Lung (tissue), 12 donors: Measurements from ENCODE around the gene EPHB2. TPM values are rescaled to one million over a fixed set of nuclear protein-coding genes. Genes with fewer than 3 reads are reported as not detected.

ENCODE experiments used
- ATAC-seq: fragments of 200-7000 bp; cut with Tn5 transposase; one replicate; pipeline ENCODE4 v1.9.1; 2020; ENCODE audit warnings: moderate number of reproducible peaks; ENCODE audit not compliant: insufficient read depth, low FRiP score
- DNase-seq, 3 donors: peaks; one replicate each; pipeline ENCODE4 v3.0.0-alpha.2; 2013 to 2017
- H3K27ac ChIP-seq, 2 donors: one replicate each; pipeline ENCODE4 v1.5.1; 2013; ENCODE audit warnings: mild to moderate bottlenecking in 2 of 2, moderate library complexity in 2 of 2, control low read depth in 1 of 2, inconsistent platforms in 1 of 2, low read depth in 1 of 2, low read length in 1 of 2
- H3K27me3 ChIP-seq, 3 donors: one replicate each; pipeline ENCODE4 v1.5.1; 2013; ENCODE audit warnings: low read length in 2 of 3; ENCODE audit not compliant: control insufficient read depth in 3 of 3, insufficient read depth in 3 of 3
- H3K36me3 ChIP-seq, 4 donors: one replicate each; pipeline ENCODE4 v1.5.1; 2013; ENCODE audit warnings: low read length in 4 of 4, mild to moderate bottlenecking in 1 of 4, moderate library complexity in 1 of 4; ENCODE audit not compliant: control insufficient read depth in 4 of 4, insufficient read depth in 4 of 4
- H3K4me1 ChIP-seq, 5 donors: one replicate each; pipeline ENCODE4 v1.5.1; 2013; ENCODE audit warnings: low read length in 5 of 5, mild to moderate bottlenecking in 2 of 5, moderate library complexity in 1 of 5; ENCODE audit not compliant: control insufficient read depth in 5 of 5, insufficient read depth in 5 of 5
- H3K4me3 ChIP-seq: one replicate; pipeline ENCODE4 v1.5.1; 2013; ENCODE audit warnings: mild to moderate bottlenecking, control low read depth, moderate library complexity
- H3K9ac ChIP-seq, 2 donors: one replicate each; pipeline ENCODE4 v1.5.1; 2013; ENCODE audit warnings: low read length in 2 of 2, control low read depth in 1 of 2; ENCODE audit not compliant: insufficient read depth in 1 of 2
- H3K9me3 ChIP-seq, 4 donors: one replicate each; pipeline ENCODE4 v1.5.1; 2013; ENCODE audit warnings: low read length in 3 of 4, mild to moderate bottlenecking in 1 of 4, moderate library complexity in 1 of 4; ENCODE audit not compliant: control insufficient read depth in 4 of 4, insufficient read depth in 3 of 4
- CTCF ChIP-seq: IDR thresholded peaks from 2 replicates; pipeline ENCODE4 v1.5.1; 2012; ENCODE audit warnings: mild to moderate bottlenecking; ENCODE audit errors: control extremely low read depth, extremely low read depth
- WGBS, 2 donors: extraction: QIAGEN DNeasy Blood & Tissue Kit; methylation state at CpG; one replicate each; pipeline ENCODE4 v1.1.7; 2013; 5-methylcytosine and 5-hydroxymethylcytosine counted together
- polyA plus RNA-seq, 2 donors: library from polyadenylated mRNA; stranded (reverse); fragments of 200-250 nt; gene quantifications; one replicate each; pipeline ENCODE4 v1.2.1, GENCODE V29; 2013
- total RNA-seq, 2 donors: library from RNA; depleted of rRNA in 1 of 2; stranded (reverse); fragments of >200 nt in 1 of 2; gene quantifications; one replicate each; pipeline ENCODE4 v1.2.1, GENCODE V29; 2014 to 2021
- donor health status: control.
- donor health status: control.
- donor health status: Bipolar disorder and iron deficiency.
- donor health status: healthy.
- donor health status: DM: yes; HTN: yes; CAD: no.

The EPHB2 gene
- total and polyA plus RNA-seq, 4 donors: 1.2 to 8.5 (median 5.8) TPM

GRCh38 chr1:22728751-22729399 lies 18.2 kb downstream of the EPHB2 start:
- H3K4me3 ChIP-seq: no peak overlapping the region
- no peaks in the 10 kb centered on the region for H3K27me3 ChIP-seq
- no peak for TF ChIP-seq CTCF
- no peak overlapping the region for H3K9ac ChIP-seq
- DNase-seq (peak; percentile 34 to 52 (median 47)), ATAC-seq (no peak)
- H3K4me1 ChIP-seq: no peaks in the 10 kb centered on the region
- H3K9me3 ChIP-seq: no peaks in the 10 kb centered on the region
- no peak overlapping the region for H3K27ac ChIP-seq
- 63 to 77% methylated on average over 14 of the region's 14 CpGs for WGBS, 2 donors
- no peaks in the 10 kb centered on the region for H3K36me3 ChIP-seq

- Histone ChIP-seq H3K4me3 (no peak overlapping the region), H3K27ac (no peak overlapping the region), H3K36me3 (no peaks in the 10 kb centered on the region), H3K4me1 (no peaks in the 10 kb centered on the region), H3K9ac (no peak overlapping the region), H3K27me3 (no peaks in the 10 kb centered on the region), H3K9me3 (no peaks in the 10 kb centered on the region)
- WGBS, 2 donors: 87 to 91% methylated on average over 1 of the region's 1 CpG
- DNase-seq: no peak
- ATAC-seq: no peak
- TF ChIP-seq CTCF: no peak
These were observed 18.7 kb downstream of the EPHB2 start for GRCh38 chr1:22729400-22729773.

- no peak overlapping the region for H3K4me3 ChIP-seq
- ATAC-seq: no peak
- H3K27me3 ChIP-seq: no peaks in the 10 kb centered on the region
- no peak overlapping the region for H3K9ac ChIP-seq
- no peaks in the 10 kb centered on the region for H3K9me3 ChIP-seq
- no peaks in the 10 kb centered on the region for H3K36me3 ChIP-seq
- WGBS, 2 donors: 74 to 85% methylated on average over 7 of the region's 7 CpGs
- no peak for DNase-seq
- no peak overlapping the region for H3K27ac ChIP-seq
- no peaks in the 10 kb centered on the region for H3K4me1 ChIP-seq
- no peak for TF ChIP-seq CTCF
These were observed 19.3 kb downstream of the EPHB2 start for GRCh38 chr1:22729912-22730311.
